Endothelial cell of umbilical vein (primary cell): Measurements from ENCODE around the gene FILIP1L. TPM values are rescaled to one million over a fixed set of nuclear protein-coding genes. Genes with fewer than 3 reads are reported as not detected.

ENCODE experiments used
- BruUV-seq: library from RNA; stranded (reverse); fragments of 400-500 nt; replicated peaks from 2 replicates; lab custom pipeline; 2021; lab: Mats Ljungman, UMichigan
- CTCF ChIA-PET: fragments of 300-600, 350-600 bp; sonication (Branson Sonifier 250); formaldehyde crosslinking; loops from one replicate; lab custom pipeline; 2021; ENCODE audit warnings: antibody characterized with exemption, inconsistent platforms; lab: Charles Lee
- POLR2A ChIA-PET: fragments of 300-600, 350-600 bp; sonication (Branson Sonifier 250); formaldehyde crosslinking; loops from one replicate; lab custom pipeline; 2021; ENCODE audit warnings: antibody characterized with exemption, inconsistent platforms; lab: Charles Lee
- DNase-seq: peaks from one replicate; pipeline ENCODE4 v3.0.0-alpha.2; 2011; ENCODE audit warnings: low read depth, low spot score
- FAIRE-seq: peaks from 2 replicates; lab custom pipeline; 2011; peaks lifted over from hg19 to GRCh38; lab: Jason Lieb, UNC
- H2AFZ ChIP-seq: 2 replicates; pipeline ENCODE4 v1.6.0; 2012; ENCODE audit warnings: low read depth, low read length, control low read depth, inconsistent platforms
- H3K27ac ChIP-seq: 2 replicates; pipeline ENCODE4 v1.5.1; 2011; ENCODE audit warnings: low read depth, mild to moderate bottlenecking, control low read depth, low read length, moderate library complexity; ENCODE audit not compliant: insufficient read depth
- H3K27me3 ChIP-seq, 2 experiments: 2 replicates each; pipeline versions ENCODE4 v1.6.0 to v1.6.1; 2011; ENCODE audit warnings: low read length in 2 of 2, mixed read lengths in 1 of 2; ENCODE audit not compliant: control insufficient read depth in 2 of 2, insufficient read depth in 2 of 2
- H3K36me3 ChIP-seq, 2 experiments: 2 replicates in 1 of 2; 3 replicates in 1 of 2; pipeline ENCODE4 v1.5.1; 2011; ENCODE audit warnings: low read length in 2 of 2, mild to moderate bottlenecking in 1 of 2, moderate library complexity in 1 of 2; ENCODE audit not compliant: control insufficient read depth in 2 of 2, insufficient read depth in 2 of 2; ENCODE audit errors: extremely low read depth in 1 of 2
- H3K4me1 ChIP-seq: 3 replicates; pipeline ENCODE4 v1.5.1; 2011; ENCODE audit warnings: mild to moderate bottlenecking, low read length; ENCODE audit not compliant: control insufficient read depth, insufficient read depth; ENCODE audit errors: extremely low read depth
- H3K4me2 ChIP-seq: 2 replicates; pipeline ENCODE4 v1.6.1; 2011; ENCODE audit warnings: low read length, control low read depth, mixed read lengths; ENCODE audit not compliant: insufficient read depth
- H3K4me3 ChIP-seq, 3 experiments: fragments of 200-600 bp in 1 of 3; sonication (generic), shearing (Covaris generic) in 1 of 3; replicated peaks in 1 of 3; 2 replicates each; pipeline ENCODE4 v1.5.1; 2011 to 2016; ENCODE audit warnings: control low read depth in 3 of 3, low read length in 3 of 3, mild to moderate bottlenecking in 2 of 3, inconsistent platforms in 1 of 3, low read depth in 1 of 3, moderate library complexity in 1 of 3; ENCODE audit not compliant: insufficient read depth in 1 of 3
- H3K79me2 ChIP-seq: 2 replicates; pipeline ENCODE4 v1.6.0; 2012; ENCODE audit warnings: low read length, inconsistent platforms; ENCODE audit not compliant: control insufficient read depth, insufficient read depth
- H3K9ac ChIP-seq: replicated peaks from 2 replicates; pipeline ENCODE3; 2011; ENCODE audit warnings: low read length, control low read depth; ENCODE audit not compliant: insufficient read depth; ENCODE audit errors: extremely low read depth
- H3K9me1 ChIP-seq: replicated peaks from 3 replicates; pipeline ENCODE4 v1.6.0; 2011; ENCODE audit warnings: mild to moderate bottlenecking, low read length; ENCODE audit not compliant: control insufficient read depth, insufficient read depth; ENCODE audit errors: extremely low read depth
- H3K9me3 ChIP-seq: replicated peaks from 2 replicates; pipeline ENCODE4 v1.5.1; 2012; ENCODE audit warnings: low read length, inconsistent platforms; ENCODE audit not compliant: control insufficient read depth, insufficient read depth
- H4K20me1 ChIP-seq: replicated peaks from 2 replicates; pipeline ENCODE3; 2011; ENCODE audit warnings: mild to moderate bottlenecking, low read length; ENCODE audit not compliant: control insufficient read depth, insufficient read depth; ENCODE audit errors: extremely low read depth
- EZH2 ChIP-seq: IDR thresholded peaks from 2 replicates; pipeline ENCODE4 v1.6.1; 2012; ENCODE audit warnings: borderline replicate concordance, low read depth, mild to moderate bottlenecking, moderate library complexity, low read length, inconsistent platforms; ENCODE audit not compliant: severe bottlenecking
- FOS ChIP-seq: IDR thresholded peaks from 2 replicates; pipeline ENCODE4 v1.6.1; 2011; ENCODE audit warnings: mild to moderate bottlenecking, low read length, moderate library complexity, borderline replicate concordance; ENCODE audit not compliant: insufficient read depth
- GATA2 ChIP-seq: IDR thresholded peaks from 2 replicates; pipeline ENCODE4 v1.7.0; 2011; ENCODE audit warnings: low read depth, mild to moderate bottlenecking, moderate library complexity, mixed read lengths, low read length; ENCODE audit not compliant: insufficient read length, insufficient read depth
- JUN ChIP-seq: IDR thresholded peaks from 2 replicates; pipeline ENCODE4 v1.6.1; 2011; ENCODE audit warnings: borderline replicate concordance, low read depth; ENCODE audit not compliant: insufficient read length, insufficient read depth
- POLR2A ChIP-seq: IDR thresholded peaks from 2 replicates; pipeline ENCODE4 v1.6.1; 2012; ENCODE audit warnings: low read depth, mild to moderate bottlenecking, control low read depth, low read length
- POLR2AphosphoS5 ChIP-seq: IDR thresholded peaks from 2 replicates; pipeline ENCODE4 v1.6.1; 2012; ENCODE audit warnings: low read depth, mild to moderate bottlenecking, control low read depth, low read length, moderate library complexity; ENCODE audit not compliant: insufficient read depth
- dilution Hi-C: fragments of 300-500 bp; cut with MboI; formaldehyde crosslinking; loops from one replicate; pipeline ENCODE4 v1.15.0; 2019; ENCODE audit warnings: low sequenced_read_pairs; ENCODE audit not compliant: extremely low pct_ligation_motif_present
- intact Hi-C: fragments of 100-400 bp; cut with micrococcal nuclease; formaldehyde crosslinking; loops from one replicate; pipeline ENCODE4 v1.10.0; 2022
- polyA plus RNA-seq, 4 experiments: library from polyadenylated mRNA; depleted of rRNA in 3 of 4; stranded (reverse) in 3 of 4; unstranded in 1 of 4; fragments of >200 nt; gene quantifications; 2 replicates each; pipeline versions ENCODE4 v1.2.1 to v1.2.3, GENCODE V29; 2011 to 2012; ENCODE audit warnings: missing spikeins in 1 of 4
- total RNA-seq: library from RNA; stranded (reverse); gene quantifications from 2 replicates; pipeline ENCODE4 v1.2.3, GENCODE V29; 2021
- TF ChIP-seq, protein P1 (sequence below): IDR thresholded peaks from 2 replicates; pipeline ENCODE4 v1.6.1; 2011; ENCODE audit not compliant: insufficient read depth, insufficient read length
- TF ChIP-seq, protein P2 (sequence below), 2 donors: IDR thresholded peaks; 1 replicate in 1 of 2; 2 replicates in 1 of 2; pipeline ENCODE4 v1.5.1; 2011; ENCODE audit warnings: low read length in 2 of 2, mild to moderate bottlenecking in 2 of 2, moderate library complexity in 2 of 2, control low read depth in 1 of 2, inconsistent platforms in 1 of 2, low read depth in 1 of 2; ENCODE audit not compliant: insufficient read depth in 1 of 2; ENCODE audit errors: extremely low read depth in 1 of 2

Gene FILIP1L
- total and polyA plus RNA-seq, 2 donors (not counting 3 experiments of a cell fraction or from before 2014, with no cell fraction given), result 26.0 to 29.9 TPM

DNA sequence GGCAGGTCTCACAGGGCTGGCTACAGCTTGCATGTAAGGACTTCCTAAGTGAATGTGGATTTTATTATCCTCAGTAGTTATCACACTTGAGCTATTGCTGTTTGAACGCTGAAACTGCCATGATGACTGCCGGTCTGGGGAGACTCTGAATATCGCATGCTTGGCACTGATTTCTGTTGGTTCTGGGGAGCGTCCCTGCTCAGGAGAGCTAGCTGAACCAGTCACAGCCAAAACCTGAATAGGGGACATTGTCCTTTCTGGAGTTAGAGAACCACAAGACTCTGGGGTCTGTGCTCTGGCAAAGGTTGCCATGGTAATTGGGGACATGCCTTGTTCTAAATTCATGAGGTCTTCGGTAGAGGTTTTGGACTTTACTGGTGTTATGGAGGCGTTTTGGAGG is 265.9 kb downstream of the FILIP1L start:
- Histone ChIP-seq H3K4me2 (no peak overlapping the region), H3K4me3 (no peak overlapping the region), H2AFZ (no peak overlapping the region), H3K79me2 (peaks cover 41% of the 10 kb centered on the region), H3K27ac (no peak overlapping the region), H3K9me1 (no peaks in the 10 kb centered on the region), H3K36me3 (peaks cover 3 to 5% of the 10 kb centered on the region in 2 experiments), H3K27me3 (no peaks in the 10 kb centered on the region), H3K4me1 (peaks cover 14% of the 10 kb centered on the region), H4K20me1 (peaks cover 5% of the 10 kb centered on the region), H3K9me3 (no peaks in the 10 kb centered on the region), H3K9ac (no peak overlapping the region)
- no TSS peak for BruUV-seq
- dilution Hi-C loops (no loop called here), intact Hi-C loops (no loop called here)
- DNase-seq (no peak), FAIRE-seq (no peak)
- POLR2A ChIA-PET, result no interaction called here
- no peak for TF ChIP-seq POLR2AphosphoS5
- TF ChIP-seq FOS, result no peak
- no peak for TF ChIP-seq JUN
- TF ChIP-seq, protein P1, sequence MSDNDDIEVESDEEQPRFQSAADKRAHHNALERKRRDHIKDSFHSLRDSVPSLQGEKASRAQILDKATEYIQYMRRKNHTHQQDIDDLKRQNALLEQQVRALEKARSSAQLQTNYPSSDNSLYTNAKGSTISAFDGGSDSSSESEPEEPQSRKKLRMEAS, result no peak
- no peak for TF ChIP-seq EZH2
- TF ChIP-seq, protein P2, sequence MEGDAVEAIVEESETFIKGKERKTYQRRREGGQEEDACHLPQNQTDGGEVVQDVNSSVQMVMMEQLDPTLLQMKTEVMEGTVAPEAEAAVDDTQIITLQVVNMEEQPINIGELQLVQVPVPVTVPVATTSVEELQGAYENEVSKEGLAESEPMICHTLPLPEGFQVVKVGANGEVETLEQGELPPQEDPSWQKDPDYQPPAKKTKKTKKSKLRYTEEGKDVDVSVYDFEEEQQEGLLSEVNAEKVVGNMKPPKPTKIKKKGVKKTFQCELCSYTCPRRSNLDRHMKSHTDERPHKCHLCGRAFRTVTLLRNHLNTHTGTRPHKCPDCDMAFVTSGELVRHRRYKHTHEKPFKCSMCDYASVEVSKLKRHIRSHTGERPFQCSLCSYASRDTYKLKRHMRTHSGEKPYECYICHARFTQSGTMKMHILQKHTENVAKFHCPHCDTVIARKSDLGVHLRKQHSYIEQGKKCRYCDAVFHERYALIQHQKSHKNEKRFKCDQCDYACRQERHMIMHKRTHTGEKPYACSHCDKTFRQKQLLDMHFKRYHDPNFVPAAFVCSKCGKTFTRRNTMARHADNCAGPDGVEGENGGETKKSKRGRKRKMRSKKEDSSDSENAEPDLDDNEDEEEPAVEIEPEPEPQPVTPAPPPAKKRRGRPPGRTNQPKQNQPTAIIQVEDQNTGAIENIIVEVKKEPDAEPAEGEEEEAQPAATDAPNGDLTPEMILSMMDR (IDR thresholded peaks at IDR 0.05; ENCODE audit: extremely low read depth in 1 of 2, insufficient read depth in 1 of 2, low read depth in 1 of 2, low read length in 2 of 2), result no peak
- no peak for TF ChIP-seq GATA2
- TF ChIP-seq POLR2A, result no peak
- CTCF ChIA-PET, result no interaction called here
